HG02884 (cell line): ENCODE measurements around the gene CTU2.

Experiments
- ATAC-seq: cut with Tn5 transposase; IDR thresholded peaks from one replicate; pipeline ENCODE4 v1.9.1; 2021; ENCODE audit warnings: mild to moderate bottlenecking, moderate library complexity; ENCODE audit not compliant: unreplicated experiment

The CTU2 gene

DNA sequence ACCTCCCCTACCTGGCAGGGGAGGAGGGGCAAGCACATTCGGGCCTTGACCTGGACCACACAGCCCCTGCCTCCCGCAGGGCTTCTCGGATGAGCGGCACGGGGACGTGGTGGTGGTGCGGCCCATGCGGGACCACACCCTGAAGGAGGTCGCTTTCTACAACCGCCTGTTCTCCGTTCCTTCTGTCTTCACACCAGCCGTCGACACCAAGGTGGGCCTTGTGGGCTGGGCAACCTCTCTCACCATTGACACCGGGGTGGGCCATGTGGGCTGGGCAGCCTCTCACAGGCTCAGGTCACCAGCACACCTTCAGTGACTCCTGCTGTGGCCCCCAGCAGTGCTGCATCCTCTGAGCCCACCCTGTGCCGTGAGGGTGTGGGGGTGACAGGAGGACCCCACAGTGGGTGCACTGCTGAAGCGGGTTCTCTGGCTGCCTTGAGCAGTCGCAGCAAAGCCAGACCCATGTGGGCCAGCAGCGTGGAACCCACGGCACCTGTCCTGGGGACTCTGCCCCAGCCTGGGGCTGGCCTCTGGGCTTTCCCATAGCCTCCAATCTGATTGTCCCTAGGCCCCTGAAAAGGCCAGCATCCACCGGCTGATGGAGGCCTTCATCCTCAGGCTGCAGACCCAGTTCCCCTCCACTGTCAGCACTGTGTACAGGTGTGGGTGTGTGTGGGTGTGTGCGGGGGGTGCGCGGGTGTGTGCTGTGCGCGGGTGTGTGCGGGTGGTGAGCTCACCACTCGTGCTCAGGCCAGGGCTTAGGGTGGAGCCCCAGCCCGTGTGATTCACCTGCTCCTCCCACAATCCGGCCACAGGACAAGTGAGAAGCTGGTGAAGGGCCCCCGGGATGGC, 7.5 kb downstream of the CTU2 start:
- no peak for ATAC-seq

DNA sequence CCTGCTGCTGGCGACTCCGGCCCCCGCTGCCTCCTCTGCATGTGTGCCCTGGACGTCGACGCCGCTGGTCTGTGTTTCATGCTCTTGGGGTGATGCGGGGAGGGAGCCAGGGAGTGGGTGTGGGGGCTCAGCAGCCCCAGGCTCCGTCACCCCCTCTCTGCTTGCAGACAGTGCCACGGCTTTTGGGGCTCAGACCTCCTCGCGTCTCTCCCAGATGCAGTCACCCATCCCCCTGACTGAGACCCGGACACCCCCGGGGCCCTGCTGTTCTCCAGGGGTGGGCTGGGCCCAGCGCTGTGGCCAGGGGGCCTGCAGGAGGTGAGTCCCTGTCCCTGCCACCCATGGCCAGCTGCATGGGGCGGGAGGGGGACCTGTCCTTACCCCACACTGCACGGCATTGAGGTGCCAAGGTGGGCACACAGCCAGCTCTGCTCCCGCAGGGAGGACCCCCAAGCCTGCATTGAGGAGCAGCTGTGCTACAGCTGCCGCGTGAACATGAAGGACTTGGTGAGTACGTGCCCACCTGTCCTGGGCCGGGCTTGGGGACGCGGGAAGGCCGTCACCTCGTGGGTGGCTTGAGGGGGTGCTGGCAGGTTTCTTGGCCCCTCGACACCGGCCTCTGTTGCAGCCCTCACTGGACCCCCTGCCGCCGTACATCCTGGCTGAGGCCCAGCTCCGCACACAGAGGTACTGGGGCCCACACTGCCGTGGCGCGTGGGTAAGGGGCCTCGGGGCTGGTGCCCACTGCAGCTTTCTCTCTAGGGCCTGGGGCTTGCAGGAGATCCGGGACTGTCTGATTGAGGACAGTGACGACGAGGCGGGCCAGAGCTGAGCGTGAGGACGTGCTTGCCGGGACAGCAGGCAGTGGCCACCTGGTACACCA, 8.4 kb downstream of the CTU2 start:
- ATAC-seq: no peak

DNA sequence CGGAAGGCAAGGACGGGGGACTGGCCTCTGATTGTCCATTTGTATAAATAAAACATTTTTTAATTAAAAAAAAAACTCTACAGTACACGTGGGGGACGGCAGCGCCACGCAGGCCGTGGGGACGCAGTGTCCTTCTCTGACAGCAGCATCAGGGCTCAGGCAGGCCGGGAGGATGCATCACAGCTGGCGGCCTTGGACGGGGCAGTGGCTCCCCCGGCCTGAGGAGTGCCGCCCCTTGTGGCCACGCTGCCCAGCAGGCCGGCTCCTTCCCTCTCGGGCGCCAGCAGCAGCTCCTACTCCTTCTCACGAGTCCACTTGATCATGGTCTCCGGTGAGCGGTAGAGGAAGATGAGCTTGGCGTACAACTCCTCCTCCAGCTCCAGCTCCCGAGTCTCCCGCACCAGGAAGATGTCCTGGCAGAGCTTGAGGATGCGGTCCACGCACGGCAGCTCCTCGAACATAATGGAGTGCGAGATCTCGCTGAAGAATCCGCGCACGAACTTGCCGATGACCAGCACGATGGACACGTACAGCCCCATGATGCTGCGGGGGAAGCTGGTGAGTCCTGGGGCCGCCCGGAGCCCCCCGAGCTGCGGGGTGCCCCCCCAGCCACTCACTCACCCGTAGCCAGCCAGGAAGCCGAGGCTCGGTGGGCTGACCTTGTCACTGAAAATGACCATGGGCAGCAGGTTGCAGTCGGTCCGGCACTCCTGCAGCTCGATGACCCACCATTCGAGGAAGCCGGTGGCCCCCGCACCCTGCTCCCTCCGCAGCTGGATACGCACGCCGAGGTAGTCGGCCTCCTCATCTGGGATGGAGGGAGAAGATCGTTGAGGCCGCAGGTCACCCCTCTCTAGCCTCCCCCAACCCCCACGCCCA, 9.2 kb downstream of the CTU2 start:
- ATAC-seq: no peak

DNA sequence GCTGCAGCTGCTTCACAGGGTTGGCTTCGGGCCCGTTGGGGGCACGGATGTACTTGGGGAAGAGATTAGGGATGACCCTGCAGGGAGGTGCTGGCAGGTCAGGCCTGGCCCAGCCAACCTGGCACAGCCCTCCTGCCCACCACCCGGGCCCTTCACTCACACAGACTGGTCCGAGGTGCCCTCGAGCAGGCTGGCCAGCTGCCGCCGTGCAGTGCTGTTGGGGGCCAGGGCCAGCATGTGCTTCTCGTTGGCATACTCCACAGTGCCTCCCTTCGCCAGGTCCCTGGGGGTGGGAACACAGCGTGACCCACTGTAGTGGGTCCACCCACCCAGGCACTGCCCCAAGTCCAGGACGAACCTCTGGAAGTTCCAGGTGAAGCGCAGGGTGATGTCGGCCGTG, 9.9 kb downstream of the CTU2 start:
- ATAC-seq: no peak

DNA sequence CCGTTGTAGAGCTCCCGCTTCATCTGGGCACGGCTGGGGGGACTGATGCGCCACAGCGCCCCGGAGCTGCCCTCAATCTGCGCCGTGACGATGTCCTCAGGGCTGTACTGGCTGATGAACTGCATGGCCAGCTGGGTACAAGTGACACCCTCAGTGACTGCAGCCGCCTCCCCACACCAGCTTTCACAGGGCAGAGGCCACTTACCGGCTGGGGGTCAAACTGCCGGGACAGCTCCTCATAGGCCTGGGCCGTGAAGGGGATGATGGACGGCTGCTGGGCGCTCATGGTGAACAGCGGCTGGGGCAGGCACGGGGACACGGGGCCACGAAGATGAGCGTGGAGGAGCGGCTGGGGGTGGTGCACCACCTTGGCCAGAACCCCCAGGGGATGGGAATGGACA, 10.3 kb downstream of the CTU2 start:
- ATAC-seq: no peak

DNA sequence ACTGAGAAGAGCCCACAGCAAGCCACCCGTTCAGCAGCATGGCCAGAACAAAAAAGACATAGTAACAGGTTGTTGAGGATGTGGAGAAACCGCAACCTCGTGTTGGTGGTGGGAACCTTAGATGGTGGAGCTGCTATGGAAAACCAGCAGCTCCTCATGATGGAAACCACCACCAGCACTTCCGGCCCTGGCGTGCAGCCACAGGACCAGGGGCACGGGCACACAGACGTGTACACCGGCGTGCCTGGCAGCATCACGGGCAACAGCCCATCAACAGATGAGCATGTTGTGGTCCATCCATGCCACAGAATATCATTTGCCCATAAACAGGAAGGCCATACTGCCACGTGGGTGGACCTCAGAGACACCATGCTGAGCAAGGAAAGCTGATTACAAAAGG, 11.9 kb downstream of the CTU2 start:
- ATAC-seq: no peak

DNA sequence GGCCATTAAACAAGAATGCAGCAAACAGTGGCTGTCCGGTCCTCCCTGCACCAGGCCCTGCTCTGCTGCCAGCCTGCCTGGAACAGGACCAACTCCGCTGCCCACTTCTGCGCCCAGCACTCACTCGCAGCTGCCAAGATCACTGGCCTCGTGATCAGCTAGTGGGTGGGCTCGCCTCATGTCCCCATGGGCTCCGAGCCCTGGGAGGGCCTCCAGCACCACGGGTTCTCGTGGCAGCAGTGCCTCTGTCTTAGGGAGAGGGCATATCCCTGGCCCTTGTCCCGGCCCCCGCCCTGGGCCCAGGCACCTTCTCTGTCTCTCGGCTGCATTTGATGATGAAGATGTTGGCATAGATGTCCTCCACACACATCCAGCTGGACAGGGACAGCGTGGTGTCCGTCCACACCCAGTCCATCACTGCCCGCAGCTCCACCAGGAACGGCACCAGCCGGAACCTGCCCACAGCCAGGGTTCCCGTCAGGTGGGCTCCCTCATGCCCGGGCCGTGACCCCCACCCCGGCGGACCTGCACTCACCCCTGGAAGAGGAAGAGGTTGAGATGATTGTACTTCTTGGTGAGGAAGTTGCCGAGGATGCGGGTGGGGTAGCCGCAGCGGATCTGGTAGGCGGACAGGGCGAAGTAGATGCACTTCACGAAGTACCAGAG, 13.1 kb downstream of the CTU2 start:
- ATAC-seq: no peak

DNA sequence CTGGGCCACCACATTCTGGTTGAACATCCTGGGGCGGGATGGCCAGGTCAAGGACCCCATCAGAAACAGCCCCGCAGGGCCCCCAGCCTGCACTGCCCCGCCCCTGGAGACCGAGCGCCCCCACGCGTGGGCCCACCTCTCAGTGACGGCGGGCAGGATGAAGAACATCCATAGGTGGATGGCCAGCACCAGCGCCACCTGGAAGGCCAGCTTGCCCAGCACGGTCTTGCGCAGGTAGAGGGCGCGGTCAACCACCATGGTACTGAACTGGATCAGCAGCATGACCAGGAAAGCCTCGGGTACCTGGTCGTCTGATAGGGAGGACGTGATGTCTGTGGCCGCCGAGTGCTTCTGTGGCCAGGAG, 13.6 kb downstream of the CTU2 start:
- no peak for ATAC-seq

DNA sequence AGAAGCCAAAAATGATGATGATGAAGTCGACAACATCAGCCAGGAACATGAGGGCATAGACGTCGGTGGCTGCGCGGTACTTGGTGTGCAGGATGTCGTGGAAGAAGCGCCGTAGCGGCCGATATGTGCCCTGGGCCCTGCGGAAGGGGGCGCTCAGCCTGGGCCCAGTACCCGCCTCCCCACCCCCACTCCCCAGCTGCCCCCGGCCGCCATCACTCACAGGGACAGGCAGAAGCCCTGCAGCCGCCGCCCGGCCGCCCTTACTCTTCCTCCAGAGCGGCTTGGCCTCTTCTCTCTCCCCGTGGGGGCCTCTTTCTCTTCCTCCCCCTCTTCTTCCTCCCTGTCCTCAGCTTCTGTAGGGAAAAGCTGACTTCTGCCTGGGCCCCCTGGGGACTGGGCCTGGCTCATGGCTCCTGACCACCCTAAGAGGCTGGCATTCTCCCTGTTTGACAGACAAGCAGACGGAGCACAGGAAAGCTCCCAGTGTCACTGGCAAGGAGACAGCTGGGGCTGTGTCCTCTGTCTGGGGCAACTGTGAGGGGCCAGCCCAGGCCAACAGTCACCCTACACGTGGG, 14.2 kb downstream of the CTU2 start:
- no peak for ATAC-seq

DNA sequence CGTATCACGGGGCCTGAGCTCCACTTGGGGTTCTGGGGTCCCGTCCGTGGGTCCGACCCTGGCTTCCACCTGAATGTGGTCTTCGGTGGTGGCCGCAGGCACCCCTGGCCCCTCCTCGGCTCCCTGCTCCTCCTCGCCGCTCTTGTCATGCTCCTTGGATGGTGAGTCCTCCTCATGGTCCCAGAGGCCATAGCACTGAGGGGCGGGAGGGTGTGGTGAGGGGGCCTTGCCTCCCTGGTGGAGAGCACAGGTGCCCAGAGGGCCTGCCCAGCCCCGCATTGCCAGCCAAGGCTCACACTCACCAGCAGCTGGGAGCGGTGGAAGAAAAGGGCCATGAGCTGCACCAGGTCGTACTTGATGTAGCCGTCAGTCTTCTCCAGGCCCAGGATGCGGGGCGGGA, 14.9 kb downstream of the CTU2 start:
- no peak for ATAC-seq

DNA sequence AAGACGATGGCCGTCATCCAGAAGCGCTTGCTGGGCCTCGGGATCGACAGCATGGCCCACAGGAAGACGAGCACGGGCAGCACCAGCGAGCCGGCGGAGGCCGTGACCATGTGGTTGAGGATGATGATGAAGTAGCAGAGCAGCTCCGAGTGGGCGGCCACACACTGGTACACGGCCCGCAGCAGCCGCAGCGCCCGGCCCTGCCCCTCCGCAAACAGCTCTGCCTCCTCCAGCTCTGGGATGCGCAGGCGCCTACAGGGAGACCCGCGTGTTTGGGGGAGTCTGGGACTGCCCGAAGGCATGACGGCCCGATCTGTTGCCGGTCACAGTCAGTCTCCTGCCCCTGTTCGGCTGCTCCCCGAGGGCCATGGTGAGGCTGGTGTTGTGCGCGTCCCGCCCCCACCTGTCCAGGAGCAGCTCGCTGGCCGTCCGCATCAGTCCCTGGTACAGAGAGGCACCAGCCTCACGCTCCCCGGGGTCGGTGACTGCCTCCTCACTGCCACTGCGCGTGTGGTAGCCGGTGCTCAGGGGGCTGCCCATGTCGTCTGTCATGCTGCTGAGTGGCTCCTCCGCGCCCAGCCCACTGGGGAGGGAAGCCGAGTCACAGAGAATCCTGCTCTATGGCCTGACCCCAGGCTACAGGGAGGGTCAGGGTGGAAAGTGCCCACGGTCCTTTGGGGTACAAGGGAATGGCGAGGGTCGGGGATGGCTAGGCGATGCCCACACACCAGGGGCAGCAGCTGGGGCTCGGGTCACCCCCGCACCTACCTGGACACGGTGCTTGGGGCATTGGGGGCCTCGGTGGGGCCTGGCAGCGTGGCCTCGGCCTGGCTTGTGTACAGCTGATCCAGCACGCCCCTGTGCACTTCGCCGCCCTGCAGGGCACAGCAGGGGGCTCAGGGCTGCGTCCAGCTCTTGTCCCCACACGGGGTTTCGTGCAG, 15.8 kb downstream of the CTU2 start:
- ATAC-seq: no peak

DNA sequence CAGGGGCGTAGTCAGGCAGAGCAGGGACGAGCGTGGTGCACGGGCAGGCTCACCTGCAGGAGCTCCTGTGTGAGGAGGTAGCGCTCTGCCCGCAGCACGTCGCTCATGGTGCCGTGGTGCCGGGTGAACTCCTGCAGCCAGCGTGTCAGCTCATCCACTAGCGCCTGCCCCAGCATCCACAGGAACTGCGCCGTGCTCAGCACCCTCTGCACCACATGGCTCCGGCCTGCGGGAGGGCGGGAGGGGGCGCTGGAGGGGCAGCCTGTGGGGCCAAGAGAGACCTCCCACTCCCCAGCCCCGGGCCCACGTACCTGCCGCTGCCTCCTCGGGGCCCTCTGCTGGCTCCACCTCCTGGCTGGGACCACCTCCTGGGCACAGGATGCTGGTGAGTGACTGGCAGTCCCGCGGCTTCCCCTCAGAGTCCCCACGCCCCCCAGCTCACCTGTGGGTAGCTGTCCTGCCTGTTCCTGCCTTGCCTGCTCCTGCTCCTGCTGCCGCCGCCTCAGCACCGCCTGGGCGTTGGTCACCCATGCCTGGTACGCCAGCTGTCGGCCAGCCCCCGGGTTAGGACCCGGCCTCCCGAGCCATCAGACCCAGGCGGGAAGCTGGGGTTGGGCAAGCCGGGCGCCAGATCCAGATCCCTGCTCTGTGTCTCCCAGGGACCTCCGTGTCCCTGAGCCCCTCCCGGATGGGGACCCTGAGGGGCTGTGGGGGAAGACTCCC, 16.6 kb downstream of the CTU2 start:
- no peak for ATAC-seq

DNA sequence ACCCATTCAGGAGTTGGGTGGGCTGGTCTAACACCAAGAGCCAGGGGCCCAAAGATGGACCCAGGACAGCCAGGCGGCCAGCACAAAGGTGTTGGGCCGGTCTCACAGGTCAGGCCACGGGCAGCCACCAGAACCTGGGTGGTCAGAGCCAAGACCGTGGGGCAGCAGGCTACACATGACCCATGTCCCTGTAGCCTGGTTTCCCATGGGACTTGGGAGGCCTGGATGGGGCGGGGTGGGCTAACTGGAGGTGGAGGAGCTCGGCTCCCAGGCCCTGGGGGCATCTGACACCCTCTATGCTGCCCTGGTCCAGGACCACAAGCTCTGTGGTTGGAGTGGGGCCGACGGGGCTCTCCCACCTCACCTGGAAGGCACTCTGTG, 17.2 kb downstream of the CTU2 start:
- ATAC-seq: no peak

DNA sequence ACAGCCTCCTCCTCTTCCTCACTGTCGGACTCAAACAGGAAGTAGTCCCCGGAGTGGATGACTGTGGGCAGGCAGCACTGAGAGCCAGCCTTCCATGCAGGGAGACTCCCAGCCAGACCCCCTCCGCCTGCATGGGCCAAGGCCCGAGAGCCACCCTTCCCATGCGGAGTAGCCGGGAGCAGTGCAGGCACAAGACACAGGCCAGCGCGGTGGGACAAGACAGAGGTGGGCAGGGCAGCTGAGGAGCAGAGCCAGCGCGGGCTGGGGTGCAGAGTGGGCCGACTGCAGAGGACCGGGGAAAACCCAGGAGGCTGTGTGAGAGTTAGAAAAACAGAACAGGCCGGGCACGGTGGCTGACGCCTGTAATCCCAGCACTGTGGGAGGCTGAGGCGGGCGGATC, 17.6 kb downstream of the CTU2 start:
- no peak for ATAC-seq

DNA sequence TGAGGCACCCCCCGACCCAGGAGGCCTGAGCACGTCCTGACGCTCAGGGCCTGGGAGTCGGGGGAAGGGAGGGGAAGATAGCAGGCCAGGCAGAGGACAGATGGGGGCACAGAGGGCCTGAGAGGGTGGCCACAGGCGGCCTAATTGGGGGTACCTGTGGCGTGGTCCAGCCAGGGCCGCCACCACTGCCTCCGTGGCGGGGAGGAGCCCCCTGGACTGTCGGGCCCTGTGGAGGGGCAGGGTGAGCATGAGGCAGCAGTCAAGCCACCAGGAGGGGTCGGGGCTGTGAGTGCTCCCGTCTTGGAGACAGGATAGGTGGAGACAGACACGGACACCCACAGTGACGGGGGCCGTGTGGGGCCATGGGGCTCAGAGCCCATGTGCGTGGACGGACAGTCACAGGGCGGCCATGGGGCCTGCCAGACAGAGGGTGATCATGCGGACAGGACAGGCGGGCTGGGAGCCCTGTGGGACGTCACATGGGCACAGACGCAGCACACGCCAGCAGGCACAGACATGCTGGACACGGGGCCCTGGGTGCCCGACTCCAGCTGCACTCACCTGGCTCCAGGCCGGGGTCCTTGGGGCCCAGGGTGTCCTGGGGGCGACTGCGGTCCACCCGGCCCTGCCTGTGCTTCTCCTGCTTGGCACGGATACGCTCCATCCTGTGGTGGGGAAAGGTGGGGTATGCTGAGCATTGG, 18.7 kb downstream of the CTU2 start:
- no peak for ATAC-seq

DNA sequence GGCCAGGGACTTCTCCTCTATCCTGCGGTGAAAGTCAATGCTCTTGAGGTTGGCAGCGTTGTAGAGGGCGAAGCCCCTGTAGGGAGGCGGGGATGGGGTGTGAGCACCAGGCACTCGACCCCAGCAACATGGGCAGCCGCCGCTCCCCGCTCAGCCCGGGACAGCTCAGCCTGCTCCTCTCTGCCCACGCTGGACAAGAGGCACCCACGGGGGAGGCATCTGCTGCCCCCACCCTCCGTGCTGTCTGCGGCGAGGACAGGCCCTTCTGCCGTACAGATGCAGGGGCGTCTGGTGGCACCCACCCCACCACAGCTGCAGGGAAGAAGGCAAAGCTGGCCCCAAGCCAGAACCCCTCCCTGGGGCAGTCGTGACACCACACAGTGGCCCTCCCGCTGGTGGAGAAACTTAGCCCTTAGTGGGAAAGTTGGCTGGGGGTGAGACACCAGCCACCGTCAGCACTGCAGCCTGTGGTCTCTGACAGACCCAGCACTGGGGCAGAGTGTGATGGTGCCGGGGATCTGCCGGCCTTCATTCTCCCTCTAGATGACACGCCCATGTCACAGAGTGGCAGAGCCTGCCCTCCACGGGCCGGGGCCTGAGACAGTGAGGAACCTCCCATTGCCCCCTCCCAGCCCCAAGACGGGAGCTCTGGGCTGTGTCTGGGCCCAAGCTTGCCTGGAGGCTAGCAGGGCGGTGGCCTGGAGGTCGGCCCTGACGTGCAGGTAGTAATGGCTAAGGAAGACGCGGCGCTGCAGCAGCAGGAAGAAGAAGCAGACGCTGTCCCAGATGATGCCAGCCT, 19.5 kb downstream of the CTU2 start:
- no peak for ATAC-seq

DNA sequence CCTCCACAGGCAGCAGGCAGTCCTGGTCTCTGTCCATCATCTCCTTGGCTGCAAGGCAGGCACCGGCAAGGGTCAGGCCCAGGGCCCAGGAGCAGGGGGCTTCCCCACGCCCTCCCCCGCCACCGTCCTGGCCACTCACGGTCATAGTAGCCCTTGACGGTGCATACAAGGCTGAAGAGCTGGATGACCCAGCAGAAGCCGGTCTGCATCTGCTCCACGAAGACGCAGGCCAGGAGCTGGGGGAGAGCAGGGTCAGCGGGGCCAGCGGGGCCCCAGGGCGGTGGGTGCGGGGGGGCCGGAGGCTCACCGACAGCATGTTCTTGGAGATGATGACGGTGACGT, 20.1 kb downstream of the CTU2 start:
- ATAC-seq: no peak
